ENCODE results near the gene SLC25A31. TPM values are rescaled to one million over a fixed set of nuclear protein-coding genes. Genes with fewer than 3 reads are reported as not detected.

SLC25A31 gene
- total and polyA plus RNA-seq, 4 donors = not detected

GRCh38 chr4:127777487-127777886, 47.3 kb downstream of the SLC25A31 start:
- no peaks in the 10 kb centered on the region for H3K36me3 ChIP-seq (ENCODE audit: control insufficient read depth in 4 of 4, insufficient read depth in 3 of 4, low read depth in 1 of 4, low read length in 3 of 4)
- no peak overlapping the region for H3K4me3 ChIP-seq (ENCODE audit: low read depth in 1 of 3, low read length in 3 of 3)
- no peaks in the 10 kb centered on the region for H3K27me3 ChIP-seq (ENCODE audit: control insufficient read depth in 4 of 4, insufficient read depth in 4 of 4, low read length in 3 of 4)
- WGBS = 81% methylated on average over 3 of the region's 3 CpGs
- H3K27ac ChIP-seq (ENCODE audit: low read depth in 1 of 2, low read length in 2 of 2) = no peak overlapping the region
- H3K9me3 ChIP-seq (ENCODE audit: control insufficient read depth in 4 of 4, low read length in 3 of 4) = no peaks in the 10 kb centered on the region
- no peak for DNase-seq (ENCODE audit: low spot score)
- TF ChIP-seq, protein P1, sequence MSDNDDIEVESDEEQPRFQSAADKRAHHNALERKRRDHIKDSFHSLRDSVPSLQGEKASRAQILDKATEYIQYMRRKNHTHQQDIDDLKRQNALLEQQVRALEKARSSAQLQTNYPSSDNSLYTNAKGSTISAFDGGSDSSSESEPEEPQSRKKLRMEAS (IDR thresholded peaks at IDR 0.05) = no peak
- peaks cover 0 to 4% (median 0%) of the 10 kb centered on the region in 4 donors for H3K4me1 ChIP-seq (ENCODE audit: control insufficient read depth in 4 of 4, insufficient read depth in 4 of 4, low read length in 3 of 4)
- no peak overlapping the region for H3K9ac ChIP-seq (ENCODE audit: low read depth in 1 of 2, low read length in 2 of 2)

DNA sequence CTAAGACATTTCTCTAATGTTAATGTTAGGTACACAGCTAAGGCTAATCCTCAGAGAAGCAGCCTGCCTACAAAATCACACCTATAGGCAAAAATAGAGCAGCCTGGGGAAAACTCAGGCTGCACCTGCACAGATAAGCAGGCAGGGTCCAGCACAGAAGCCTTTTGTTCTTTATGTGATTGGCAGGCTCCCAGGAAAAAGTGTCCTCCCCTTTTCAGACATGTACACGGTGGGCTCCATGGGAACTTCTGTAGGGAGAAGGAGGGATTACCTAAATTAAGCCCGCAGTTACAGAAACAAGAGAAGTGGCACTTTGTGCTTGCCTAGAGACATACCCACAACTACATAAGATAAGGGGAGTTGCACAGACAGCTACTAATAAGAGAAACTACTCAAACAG, 47.9 kb downstream of the SLC25A31 start:
- TF ChIP-seq, protein P2, sequence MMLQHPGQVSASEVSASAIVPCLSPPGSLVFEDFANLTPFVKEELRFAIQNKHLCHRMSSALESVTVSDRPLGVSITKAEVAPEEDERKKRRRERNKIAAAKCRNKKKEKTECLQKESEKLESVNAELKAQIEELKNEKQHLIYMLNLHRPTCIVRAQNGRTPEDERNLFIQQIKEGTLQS (IDR thresholded peaks at IDR 0.05) = no peak
- no peak for TF ChIP-seq EGR1 (IDR thresholded peaks at IDR 0.05; ENCODE audit: low read depth in 2 of 2)
- TF ChIP-seq RAD21 (IDR thresholded peaks at IDR 0.05) = no peak
- TF ChIP-seq HNF4G (IDR thresholded peaks at IDR 0.05) = no peak
- no peak for TF ChIP-seq HNF4A (conservative IDR thresholded peaks at IDR 0.05)
- no peak for TF ChIP-seq CTCF (IDR thresholded peaks at IDR 0.05; ENCODE audit: low read depth, low read length, missing input control)
- no peak for TF ChIP-seq REST (IDR thresholded peaks at IDR 0.05)
- TF ChIP-seq TAF1 (conservative IDR thresholded peaks at IDR 0.05) = no peak
- TF ChIP-seq NR2F2 (IDR thresholded peaks at IDR 0.05) = no peak
- no peak for TF ChIP-seq JUND (IDR thresholded peaks at IDR 0.05)
- TF ChIP-seq, protein P3, sequence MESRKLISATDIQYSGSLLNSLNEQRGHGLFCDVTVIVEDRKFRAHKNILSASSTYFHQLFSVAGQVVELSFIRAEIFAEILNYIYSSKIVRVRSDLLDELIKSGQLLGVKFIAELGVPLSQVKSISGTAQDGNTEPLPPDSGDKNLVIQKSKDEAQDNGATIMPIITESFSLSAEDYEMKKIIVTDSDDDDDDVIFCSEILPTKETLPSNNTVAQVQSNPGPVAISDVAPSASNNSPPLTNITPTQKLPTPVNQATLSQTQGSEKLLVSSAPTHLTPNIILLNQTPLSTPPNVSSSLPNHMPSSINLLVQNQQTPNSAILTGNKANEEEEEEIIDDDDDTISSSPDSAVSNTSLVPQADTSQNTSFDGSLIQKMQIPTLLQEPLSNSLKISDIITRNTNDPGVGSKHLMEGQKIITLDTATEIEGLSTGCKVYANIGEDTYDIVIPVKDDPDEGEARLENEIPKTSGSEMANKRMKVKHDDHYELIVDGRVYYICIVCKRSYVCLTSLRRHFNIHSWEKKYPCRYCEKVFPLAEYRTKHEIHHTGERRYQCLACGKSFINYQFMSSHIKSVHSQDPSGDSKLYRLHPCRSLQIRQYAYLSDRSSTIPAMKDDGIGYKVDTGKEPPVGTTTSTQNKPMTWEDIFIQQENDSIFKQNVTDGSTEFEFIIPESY (IDR thresholded peaks at IDR 0.05) = no peak
- TF ChIP-seq, protein P1 (IDR thresholded peaks at IDR 0.05) = no peak
- no peak for TF ChIP-seq RXRA (IDR thresholded peaks at IDR 0.05)
- no peak for TF ChIP-seq FOXA1 (IDR thresholded peaks at IDR 0.05)
- TF ChIP-seq YY1 (IDR thresholded peaks at IDR 0.05) = no peak
- no peak for TF ChIP-seq FOXA2 (IDR thresholded peaks at IDR 0.05)
- TF ChIP-seq GABPA (IDR thresholded peaks at IDR 0.05 in 1 of 2, conservative IDR thresholded peaks at IDR 0.05 in 1 of 2) = no peak
- no peak for DNase-seq (ENCODE audit: low spot score)
- 40% methylated on average over 2 of the region's 2 CpGs for WGBS

More for the DNA sequence above, 47.9 kb downstream of the SLC25A31 start:
- H3K4me3 ChIP-seq (ENCODE audit: low read depth in 1 of 3, low read length in 3 of 3) = no peak overlapping the region
- H3K9me3 ChIP-seq (ENCODE audit: control insufficient read depth in 4 of 4, low read length in 3 of 4) = no peaks in the 10 kb centered on the region
- H3K27ac ChIP-seq (ENCODE audit: low read depth in 1 of 2, low read length in 2 of 2) = no peak overlapping the region
- no peaks in the 10 kb centered on the region for H3K27me3 ChIP-seq (ENCODE audit: control insufficient read depth in 4 of 4, insufficient read depth in 4 of 4, low read length in 3 of 4)
- H3K36me3 ChIP-seq (ENCODE audit: control insufficient read depth in 4 of 4, insufficient read depth in 3 of 4, low read depth in 1 of 4, low read length in 3 of 4) = no peaks in the 10 kb centered on the region
- H3K9ac ChIP-seq (ENCODE audit: low read depth in 1 of 2, low read length in 2 of 2) = no peak overlapping the region
- peaks cover 0 to 9% (median 2%) of the 10 kb centered on the region in 4 donors for H3K4me1 ChIP-seq (ENCODE audit: control insufficient read depth in 4 of 4, insufficient read depth in 4 of 4, low read length in 3 of 4)

Data from liver (tissue), 9 donors.